Liver (tissue), 3 donors: ENCODE data around the gene ZNF556.

Experiments
- FOXA1 ChIP-seq: IDR thresholded peaks from 2 replicates; pipeline ENCODE4 v1.6.1; 2016; ENCODE audit warnings: antibody characterized with exemption
- GABPA ChIP-seq, 2 donors: IDR thresholded peaks in 1 of 2; conservative IDR thresholded peaks in 1 of 2; 2 replicates each; pipeline ENCODE4 v1.6.1; 2016; ENCODE audit warnings: antibody characterized with exemption in 2 of 2, mild to moderate bottlenecking in 1 of 2, moderate library complexity in 1 of 2
- MAX ChIP-seq: IDR thresholded peaks from 2 replicates; pipeline ENCODE4 v1.6.1; 2016; ENCODE audit warnings: antibody characterized with exemption
- NR2F2 ChIP-seq: IDR thresholded peaks from 2 replicates; pipeline ENCODE4 v1.6.1; 2016; ENCODE audit warnings: antibody characterized with exemption
- RAD21 ChIP-seq, 2 donors: IDR thresholded peaks; 2 replicates each; pipeline ENCODE4 v1.6.1; 2016; ENCODE audit warnings: antibody characterized with exemption in 2 of 2, mild to moderate bottlenecking in 2 of 2
- REST ChIP-seq: IDR thresholded peaks from 2 replicates; pipeline ENCODE4 v1.6.1; 2016; ENCODE audit warnings: antibody characterized with exemption, mild to moderate bottlenecking
- RXRA ChIP-seq, 2 donors: IDR thresholded peaks; 2 replicates each; pipeline ENCODE4 v1.6.1; 2017 to 2018; ENCODE audit warnings: antibody characterized with exemption in 2 of 2, mild to moderate bottlenecking in 1 of 2
- SP1 ChIP-seq: IDR thresholded peaks from 2 replicates; pipeline ENCODE4 v1.6.1; 2018; ENCODE audit warnings: antibody characterized with exemption, mild to moderate bottlenecking
- TAF1 ChIP-seq: conservative IDR thresholded peaks from 2 replicates; pipeline ENCODE4 v1.6.1; 2016; ENCODE audit warnings: antibody characterized with exemption, mild to moderate bottlenecking
- YY1 ChIP-seq: IDR thresholded peaks from 2 replicates; pipeline ENCODE4 v1.6.1; 2016; ENCODE audit warnings: antibody characterized with exemption, mild to moderate bottlenecking
- ZBTB33 ChIP-seq: IDR thresholded peaks from 2 replicates; pipeline ENCODE4 v1.6.1; 2016; ENCODE audit warnings: antibody characterized with exemption
- TF ChIP-seq, protein P1 (sequence below): fragments of 150-350 bp; IDR thresholded peaks from 2 replicates; pipeline ENCODE4 v1.5.1; 2017; ENCODE audit warnings: improper control_type of control experiment, low read depth, low read length; ENCODE audit not compliant: missing input control
- TF ChIP-seq, protein P2 (sequence below): IDR thresholded peaks from 2 replicates; pipeline ENCODE4 v1.6.1; 2016; ENCODE audit warnings: antibody characterized with exemption
- donor health status: healthy.
- donor health status: healthy.

- TF ChIP-seq, protein P1, sequence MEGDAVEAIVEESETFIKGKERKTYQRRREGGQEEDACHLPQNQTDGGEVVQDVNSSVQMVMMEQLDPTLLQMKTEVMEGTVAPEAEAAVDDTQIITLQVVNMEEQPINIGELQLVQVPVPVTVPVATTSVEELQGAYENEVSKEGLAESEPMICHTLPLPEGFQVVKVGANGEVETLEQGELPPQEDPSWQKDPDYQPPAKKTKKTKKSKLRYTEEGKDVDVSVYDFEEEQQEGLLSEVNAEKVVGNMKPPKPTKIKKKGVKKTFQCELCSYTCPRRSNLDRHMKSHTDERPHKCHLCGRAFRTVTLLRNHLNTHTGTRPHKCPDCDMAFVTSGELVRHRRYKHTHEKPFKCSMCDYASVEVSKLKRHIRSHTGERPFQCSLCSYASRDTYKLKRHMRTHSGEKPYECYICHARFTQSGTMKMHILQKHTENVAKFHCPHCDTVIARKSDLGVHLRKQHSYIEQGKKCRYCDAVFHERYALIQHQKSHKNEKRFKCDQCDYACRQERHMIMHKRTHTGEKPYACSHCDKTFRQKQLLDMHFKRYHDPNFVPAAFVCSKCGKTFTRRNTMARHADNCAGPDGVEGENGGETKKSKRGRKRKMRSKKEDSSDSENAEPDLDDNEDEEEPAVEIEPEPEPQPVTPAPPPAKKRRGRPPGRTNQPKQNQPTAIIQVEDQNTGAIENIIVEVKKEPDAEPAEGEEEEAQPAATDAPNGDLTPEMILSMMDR: peak; percentile 71
- no peak for TF ChIP-seq MAX
- no peak for TF ChIP-seq TAF1
- no peak for TF ChIP-seq REST
- peak; percentile 80 to 86 for TF ChIP-seq RAD21 (IDR thresholded peaks at IDR 0.05)
- no peak for TF ChIP-seq ZBTB33
- TF ChIP-seq, protein P2, sequence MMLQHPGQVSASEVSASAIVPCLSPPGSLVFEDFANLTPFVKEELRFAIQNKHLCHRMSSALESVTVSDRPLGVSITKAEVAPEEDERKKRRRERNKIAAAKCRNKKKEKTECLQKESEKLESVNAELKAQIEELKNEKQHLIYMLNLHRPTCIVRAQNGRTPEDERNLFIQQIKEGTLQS: no peak
- peak in 1 of 2 donors; percentile 9 for TF ChIP-seq RXRA (IDR thresholded peaks at IDR 0.05)
- TF ChIP-seq SP1: no peak
- no peak for TF ChIP-seq YY1
- no peak for TF ChIP-seq GABPA (IDR thresholded peaks at IDR 0.05 in 1 of 2, conservative IDR thresholded peaks at IDR 0.05 in 1 of 2)
- no peak for TF ChIP-seq NR2F2
- TF ChIP-seq FOXA1: no peak
Observed at GRCh38 chr19:2887391-2887914, 20.3 kb downstream of the ZNF556 start.
